Measurements from ENCODE around the gene NLRP8.

DNA sequence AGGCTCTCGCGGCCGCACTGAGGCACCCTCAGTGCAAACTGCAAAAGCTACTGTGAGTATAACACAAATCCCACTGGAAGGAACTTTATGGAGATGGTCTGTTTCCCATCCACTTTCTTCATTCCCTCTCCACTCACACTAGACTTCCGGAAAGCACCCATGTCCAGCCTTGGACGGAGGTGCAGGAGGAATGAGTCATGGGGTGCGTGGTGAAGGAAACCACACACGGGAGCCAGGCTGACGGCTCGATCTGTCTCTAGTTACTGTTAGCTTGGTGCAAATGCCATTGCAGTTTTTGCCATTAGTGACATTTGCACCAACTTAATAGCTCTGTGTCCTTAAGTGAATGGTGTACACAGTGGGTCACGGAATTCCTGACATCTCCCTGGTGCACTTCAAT lies 14.6 kb downstream of the NLRP8 start:
- no peak for TF ChIP-seq BHLHE40 (IDR thresholded peaks at IDR 0.05; ENCODE audit: borderline replicate concordance in 1 of 2, low read depth in 2 of 2, low read length in 1 of 2)
- no peak for TF ChIP-seq POLR2AphosphoS5 (IDR thresholded peaks at IDR 0.05; ENCODE audit: low read length)
- TF ChIP-seq, protein P1, sequence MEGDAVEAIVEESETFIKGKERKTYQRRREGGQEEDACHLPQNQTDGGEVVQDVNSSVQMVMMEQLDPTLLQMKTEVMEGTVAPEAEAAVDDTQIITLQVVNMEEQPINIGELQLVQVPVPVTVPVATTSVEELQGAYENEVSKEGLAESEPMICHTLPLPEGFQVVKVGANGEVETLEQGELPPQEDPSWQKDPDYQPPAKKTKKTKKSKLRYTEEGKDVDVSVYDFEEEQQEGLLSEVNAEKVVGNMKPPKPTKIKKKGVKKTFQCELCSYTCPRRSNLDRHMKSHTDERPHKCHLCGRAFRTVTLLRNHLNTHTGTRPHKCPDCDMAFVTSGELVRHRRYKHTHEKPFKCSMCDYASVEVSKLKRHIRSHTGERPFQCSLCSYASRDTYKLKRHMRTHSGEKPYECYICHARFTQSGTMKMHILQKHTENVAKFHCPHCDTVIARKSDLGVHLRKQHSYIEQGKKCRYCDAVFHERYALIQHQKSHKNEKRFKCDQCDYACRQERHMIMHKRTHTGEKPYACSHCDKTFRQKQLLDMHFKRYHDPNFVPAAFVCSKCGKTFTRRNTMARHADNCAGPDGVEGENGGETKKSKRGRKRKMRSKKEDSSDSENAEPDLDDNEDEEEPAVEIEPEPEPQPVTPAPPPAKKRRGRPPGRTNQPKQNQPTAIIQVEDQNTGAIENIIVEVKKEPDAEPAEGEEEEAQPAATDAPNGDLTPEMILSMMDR (IDR thresholded peaks at IDR 0.05 in 2 of 3, conservative IDR thresholded peaks at IDR 0.05 in 1 of 3; ENCODE audit: control insufficient read depth in 2 of 3, extremely low read depth in 1 of 3, insufficient read depth in 1 of 3, low read depth in 3 of 3, low read length in 3 of 3) = no peak
- no peak for TF ChIP-seq JUND (IDR thresholded peaks at IDR 0.05; ENCODE audit: low read depth, low read length)
